Measurements from ENCODE around the gene ZNF532.

GRCh38 chr18:58979615-58980014 lies 114.9 kb downstream of the ZNF532 start:
- TF ChIP-seq REST (IDR thresholded peaks at IDR 0.05; ENCODE audit: insufficient read depth in 1 of 2, low read depth in 2 of 2, low read length in 2 of 2) (no peak), POLR2AphosphoS5 (IDR thresholded peaks at IDR 0.05; ENCODE audit: low read depth, low read length) (no peak), TAF1 (IDR thresholded peaks at IDR 0.05; ENCODE audit: borderline replicate concordance, insufficient read depth, low read length) (no peak), SIN3A (IDR thresholded peaks at IDR 0.05; ENCODE audit: borderline replicate concordance, insufficient read depth, low read length) (no peak)
